ENCODE results near the gene UFD1. TPM values are rescaled to one million over a fixed set of nuclear protein-coding genes. Genes with fewer than 3 reads are reported as not detected.

Gene UFD1
- total RNA-seq, 1 experiment from 2014 or later: 74.4 TPM

- no peak overlapping the region for H2BK12ac ChIP-seq (ENCODE audit: insufficient read length, low read depth, low read length)
- no peak overlapping the region for H2BK20ac ChIP-seq (ENCODE audit: low read depth, low read length, poor library complexity, severe bottlenecking)
- no peak overlapping the region for H3K18ac ChIP-seq (ENCODE audit: insufficient read length, low read depth, low read length)
- no peaks in the 10 kb centered on the region for H3K79me2 ChIP-seq (ENCODE audit: insufficient read depth, low read length)
- Mint-ChIP-seq H3K4me1 (no peaks in the 10 kb centered on the region), H3K27ac (no peak overlapping the region), H3K27me3 (ENCODE audit: low read depth) (no peaks in the 10 kb centered on the region; the same call in 1 of the 2 replicates), H3K4me3 (no peak overlapping the region), H3K9me3 (no peaks in the 10 kb centered on the region; a peak in 1 of 5 replicates), H3K36me3 (ENCODE audit: insufficient read depth in 1 of 3, low read depth in 3 of 3) (peaks cover 27 to 85% (median 51%) of the 10 kb centered on the region in 3 experiments; a peak in 6 of 7 replicates)
- H3K27me3 ChIP-seq (ENCODE audit: insufficient read depth, low read length): no peaks in the 10 kb centered on the region
- H4K91ac ChIP-seq (ENCODE audit: insufficient read length, low read depth, low read length): no peak overlapping the region
- no peak overlapping the region for H2BK5ac ChIP-seq (ENCODE audit: insufficient read length, low read length)
- no peak overlapping the region for H2AK5ac ChIP-seq (ENCODE audit: insufficient read length, low read length)
- no CpG with 5 or more reads among the region's 4 CpGs for WGBS (ENCODE audit: extremely low coverage, insufficient read length, low lambda C conversion rate)
- H3T11ph ChIP-seq (ENCODE audit: low read length): no peak overlapping the region
- H3K4me1 ChIP-seq (ENCODE audit: insufficient read depth, low read length): no peaks in the 10 kb centered on the region
- H3K14ac ChIP-seq (ENCODE audit: insufficient read depth, low read length): no peak overlapping the region
- H4K8ac ChIP-seq (replicated peaks; ENCODE audit: insufficient read length, low read depth, low read length): no peak overlapping the region
- no peak overlapping the region for H3K27ac ChIP-seq (ENCODE audit: insufficient read length, low read depth, low read length)
- H4K20me1 ChIP-seq (ENCODE audit: control insufficient read depth, insufficient read depth, insufficient read length): no peaks in the 10 kb centered on the region
- H4K5ac ChIP-seq (ENCODE audit: insufficient read length, low read depth, low read length): no peak overlapping the region
- H2BK120ac ChIP-seq (ENCODE audit: low read depth, low read length, poor library complexity, severe bottlenecking): no peak overlapping the region
- no peak overlapping the region for H3K4me2 ChIP-seq (ENCODE audit: insufficient read depth, insufficient read length, low read length)
- H3K56ac ChIP-seq (ENCODE audit: insufficient read length, low read depth, low read length): no peak overlapping the region
- H3K4ac ChIP-seq (ENCODE audit: low read depth, low read length): no peak overlapping the region
- H2BK15ac ChIP-seq (ENCODE audit: low read depth, low read length): no peak overlapping the region
- TF ChIP-seq CTCF (conservative IDR thresholded peaks at IDR 0.05): no peak
- H3K79me1 ChIP-seq (ENCODE audit: insufficient read depth, low read depth, low read length, poor library complexity, severe bottlenecking): no peaks in the 10 kb centered on the region
- no peak for DNase-seq
- H3K9me3 ChIP-seq (ENCODE audit: control insufficient read depth, low read depth, low read length): no peaks in the 10 kb centered on the region
- H3K23ac ChIP-seq (ENCODE audit: insufficient read length, low read depth, low read length): no peak overlapping the region
- H3K23me2 ChIP-seq (ENCODE audit: insufficient read length, low read depth, low read length, poor library complexity, severe bottlenecking): no peaks in the 10 kb centered on the region
- H3K9ac ChIP-seq (ENCODE audit: extremely low read depth, insufficient read length, low read length): no peak overlapping the region
- H2AFZ ChIP-seq (ENCODE audit: low read length): no peak overlapping the region
Measured at GRCh38 chr22:19464975-19465374, 14.0 kb downstream of the UFD1 start.

Measured in H9 (cell line).